Activated T-helper 17 cell treated with anti-CD3 and anti-CD28 coated beads, Interleukin-2, amount 50 U/mL, for 72 hours (primary cell): ENCODE measurements around the gene PRR12. TPM values are rescaled to one million over a fixed set of nuclear protein-coding genes. Genes with fewer than 3 reads are reported as not detected.
A peak's percentile ranks its signal among the peaks of the same experiment; 100 is the strongest.

Source experiments
- ATAC-seq: fragments of 150-1000 bp; cut with Tn5 transposase; replicated peaks from 2 replicates; pipeline ENCODE4 v1.10.0; 2021; ENCODE audit warnings: mild to moderate bottlenecking, moderate library complexity
- H3K27ac Mint-ChIP-seq: one replicate; pipeline ENCODE4 v1.8.0; 2022; ENCODE audit warnings: mixed read lengths
- H3K27me3 Mint-ChIP-seq: one replicate; pipeline ENCODE4 v1.8.0; 2022; ENCODE audit warnings: mixed read lengths
- H3K36me3 Mint-ChIP-seq: one replicate; pipeline ENCODE4 v1.8.0; 2022; ENCODE audit warnings: low read depth, mild to moderate bottlenecking, mixed read lengths
- H3K4me1 Mint-ChIP-seq: one replicate; pipeline ENCODE4 v1.8.0; 2022; ENCODE audit warnings: mixed read lengths
- H3K4me3 Mint-ChIP-seq: one replicate; pipeline ENCODE4 v1.8.0; 2022; ENCODE audit warnings: mild to moderate bottlenecking, mixed read lengths
- H3K9me3 Mint-ChIP-seq: one replicate; pipeline ENCODE4 v1.8.0; 2022; ENCODE audit warnings: mixed read lengths
- total RNA-seq, 2 donors: library from RNA; stranded (reverse); gene quantifications; one replicate each; pipeline ENCODE4 v1.2.3, GENCODE V29; 2022

Gene PRR12
- total RNA-seq, 2 donors from 2014 or later = 27.2 to 27.8 TPM

- no peak for ATAC-seq
- peak overlapping the region; percentile 92 for H3K4me3 Mint-ChIP-seq
- H3K27me3 Mint-ChIP-seq = no peaks in the 10 kb centered on the region
- H3K4me1 Mint-ChIP-seq = peaks cover 55% of the 10 kb centered on the region
- H3K9me3 Mint-ChIP-seq = no peaks in the 10 kb centered on the region
- H3K27ac Mint-ChIP-seq = peak overlapping the region; percentile 73
- peaks cover 79% of the 10 kb centered on the region for H3K36me3 Mint-ChIP-seq
Observed at GRCh38 chr19:49556412-49557398, 34.3 kb upstream of the PRR12 start.

- Mint-ChIP-seq H3K27me3 (no peaks in the 10 kb centered on the region), H3K4me1 (peaks cover 52% of the 10 kb centered on the region), H3K36me3 (peaks cover 75% of the 10 kb centered on the region), H3K9me3 (no peaks in the 10 kb centered on the region), H3K27ac (peak overlapping the region; percentile 73), H3K4me3 (peak overlapping the region; percentile 92)
- no peak for ATAC-seq
Observed at GRCh38 chr19:49557641-49558325, 33.2 kb upstream of the PRR12 start.

GRCh38 chr19:49558591-49558990, 32.4 kb upstream of the PRR12 start:
- no peaks in the 10 kb centered on the region for H3K27me3 Mint-ChIP-seq
- H3K4me3 Mint-ChIP-seq = peak overlapping the region; percentile 92
- H3K36me3 Mint-ChIP-seq = peaks cover 72% of the 10 kb centered on the region
- no peaks in the 10 kb centered on the region for H3K9me3 Mint-ChIP-seq
- H3K4me1 Mint-ChIP-seq = peaks cover 46% of the 10 kb centered on the region
- peak overlapping the region; percentile 96 for H3K27ac Mint-ChIP-seq
- peak; percentile 10 for ATAC-seq

- Mint-ChIP-seq H3K27me3 (no peaks in the 10 kb centered on the region), H3K4me3 (peak overlapping the region; percentile 92), H3K9me3 (no peaks in the 10 kb centered on the region), H3K27ac (peak overlapping the region; percentile 96), H3K36me3 (peaks cover 72% of the 10 kb centered on the region), H3K4me1 (peaks cover 49% of the 10 kb centered on the region)
- ATAC-seq = no peak
Observed at GRCh38 chr19:49559443-49559842, 31.5 kb upstream of the PRR12 start.

- ATAC-seq = peak; percentile 1
- H3K4me1 Mint-ChIP-seq = peaks cover 49% of the 10 kb centered on the region
- H3K9me3 Mint-ChIP-seq = no peaks in the 10 kb centered on the region
- H3K4me3 Mint-ChIP-seq = peak overlapping the region; percentile 92
- H3K27ac Mint-ChIP-seq = peak overlapping the region; percentile 96
- H3K27me3 Mint-ChIP-seq = no peaks in the 10 kb centered on the region
- peaks cover 72% of the 10 kb centered on the region for H3K36me3 Mint-ChIP-seq
Observed at GRCh38 chr19:49559928-49560327, 31.1 kb upstream of the PRR12 start.

- Mint-ChIP-seq H3K9me3 (no peaks in the 10 kb centered on the region), H3K36me3 (peaks cover 70% of the 10 kb centered on the region), H3K27me3 (no peaks in the 10 kb centered on the region), H3K27ac (peak overlapping the region; percentile 96), H3K4me3 (peak overlapping the region; percentile 92), H3K4me1 (peaks cover 52% of the 10 kb centered on the region)
- peak; percentile 23 for ATAC-seq
Observed at GRCh38 chr19:49560358-49560900, 30.6 kb upstream of the PRR12 start.

GRCh38 chr19:49564616-49565045, 26.4 kb upstream of the PRR12 start:
- peaks cover 46% of the 10 kb centered on the region for H3K4me1 Mint-ChIP-seq
- H3K27me3 Mint-ChIP-seq = no peaks in the 10 kb centered on the region
- peak overlapping the region; percentile 94 for H3K27ac Mint-ChIP-seq
- H3K36me3 Mint-ChIP-seq = peaks cover 47% of the 10 kb centered on the region
- no peaks in the 10 kb centered on the region for H3K9me3 Mint-ChIP-seq
- H3K4me3 Mint-ChIP-seq = peak overlapping the region; percentile 73
- peak; percentile 84 for ATAC-seq

GRCh38 chr19:49565261-49565660, 25.7 kb upstream of the PRR12 start:
- Mint-ChIP-seq H3K27ac (peak overlapping the region; percentile 94), H3K4me3 (peak overlapping the region; percentile 73), H3K4me1 (peaks cover 48% of the 10 kb centered on the region), H3K9me3 (no peaks in the 10 kb centered on the region), H3K27me3 (no peaks in the 10 kb centered on the region), H3K36me3 (peaks cover 45% of the 10 kb centered on the region)
- no peak for ATAC-seq

GRCh38 chr19:49566302-49566701, 24.7 kb upstream of the PRR12 start:
- peaks cover 40% of the 10 kb centered on the region for H3K36me3 Mint-ChIP-seq
- peak overlapping the region; percentile 22 for H3K4me3 Mint-ChIP-seq
- ATAC-seq = no peak
- peaks cover 41% of the 10 kb centered on the region for H3K4me1 Mint-ChIP-seq
- H3K27ac Mint-ChIP-seq = peak overlapping the region; percentile 73
- H3K9me3 Mint-ChIP-seq = no peaks in the 10 kb centered on the region
- H3K27me3 Mint-ChIP-seq = no peaks in the 10 kb centered on the region

GRCh38 chr19:49567861-49568441, 23.0 kb upstream of the PRR12 start:
- H3K27me3 Mint-ChIP-seq = no peaks in the 10 kb centered on the region
- peaks cover 38% of the 10 kb centered on the region for H3K4me1 Mint-ChIP-seq
- H3K4me3 Mint-ChIP-seq = peak overlapping the region; percentile 75
- peak overlapping the region; percentile 86 for H3K27ac Mint-ChIP-seq
- H3K9me3 Mint-ChIP-seq = no peaks in the 10 kb centered on the region
- peak; percentile 53 for ATAC-seq
- peaks cover 40% of the 10 kb centered on the region for H3K36me3 Mint-ChIP-seq

- Mint-ChIP-seq H3K9me3 (no peaks in the 10 kb centered on the region), H3K27ac (peak overlapping the region; percentile 75), H3K36me3 (peaks cover 45% of the 10 kb centered on the region), H3K4me3 (peak overlapping the region; percentile 52), H3K27me3 (no peaks in the 10 kb centered on the region), H3K4me1 (peaks cover 22% of the 10 kb centered on the region)
- ATAC-seq = peak; percentile 36
Observed at GRCh38 chr19:49570138-49570856, 20.7 kb upstream of the PRR12 start.

GRCh38 chr19:49570997-49571676, 19.8 kb upstream of the PRR12 start:
- H3K27ac Mint-ChIP-seq = peak overlapping the region; percentile 50
- H3K4me3 Mint-ChIP-seq = peak overlapping the region; percentile 7

GRCh38 chr19:49573009-49573408, 18.0 kb upstream of the PRR12 start:
- Mint-ChIP-seq H3K4me1 (peaks cover 12% of the 10 kb centered on the region), H3K27ac (no peak overlapping the region)

More at GRCh38 chr19:49570997-49571676, 19.8 kb upstream of the PRR12 start:
- no peaks in the 10 kb centered on the region for H3K27me3 Mint-ChIP-seq
- no peak for ATAC-seq
- H3K4me1 Mint-ChIP-seq = peaks cover 20% of the 10 kb centered on the region
- no peaks in the 10 kb centered on the region for H3K9me3 Mint-ChIP-seq
- peaks cover 54% of the 10 kb centered on the region for H3K36me3 Mint-ChIP-seq

More at GRCh38 chr19:49573009-49573408, 18.0 kb upstream of the PRR12 start:
- H3K4me3 Mint-ChIP-seq = no peak overlapping the region
- H3K9me3 Mint-ChIP-seq = no peaks in the 10 kb centered on the region
- H3K36me3 Mint-ChIP-seq = peaks cover 63% of the 10 kb centered on the region
- no peaks in the 10 kb centered on the region for H3K27me3 Mint-ChIP-seq
- ATAC-seq = no peak
